Omental fat pad (tissue), 4 donors: ENCODE results near the gene COX10. TPM values are rescaled to one million over a fixed set of nuclear protein-coding genes. Genes with fewer than 3 reads are reported as not detected.

Source experiments
- ATAC-seq: fragments of 150-250 bp; one replicate; pipeline ENCODE4 v1.9.1; 2016; ENCODE audit warnings: mild to moderate bottlenecking, moderate library complexity; ENCODE audit not compliant: low FRiP score
- DNase-seq: peaks from one replicate; pipeline ENCODE4 v3.0.0-alpha.2; 2019; ENCODE audit warnings: low spot score
- total RNA-seq, 4 donors: library from RNA; depleted of rRNA; stranded (reverse); fragments of >200 nt; gene quantifications; one replicate each; pipeline ENCODE4 v1.1.0, GENCODE V29; 2016
- TF ChIP-seq, protein P1 (sequence below), 3 donors: fragments of 450-650 bp; IDR thresholded peaks; one replicate each; pipeline ENCODE4 v1.5.1; 2016 to 2017; ENCODE audit warnings: antibody characterized with exemption in 3 of 3, mild to moderate bottlenecking in 3 of 3, moderate library complexity in 2 of 3

The COX10 gene
- total RNA-seq, 4 donors from 2014 or later: 15.4 to 28.8 (median 24.8) TPM

DNA sequence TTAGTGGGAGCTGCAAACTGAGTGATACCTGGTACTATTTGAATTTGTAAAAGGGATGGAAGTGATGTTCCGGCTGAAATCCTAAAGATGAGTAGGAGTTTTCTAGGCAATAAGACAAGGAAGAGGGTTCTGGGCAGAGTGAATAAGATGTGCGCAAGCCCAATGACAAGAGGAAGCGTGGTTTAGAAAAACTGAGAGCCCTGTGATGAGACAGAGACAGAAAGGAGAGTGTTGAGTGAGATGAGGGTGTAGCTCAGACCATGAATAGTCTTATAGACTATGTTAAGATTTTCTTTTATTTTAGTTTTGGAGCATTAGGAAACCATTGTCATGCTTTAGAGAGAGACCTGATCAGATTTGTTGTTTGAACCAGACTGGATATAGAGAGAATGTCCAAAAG is 50.2 kb downstream of the COX10 start:
- DNase-seq (no peak), ATAC-seq (no peak)
- TF ChIP-seq, protein P1, sequence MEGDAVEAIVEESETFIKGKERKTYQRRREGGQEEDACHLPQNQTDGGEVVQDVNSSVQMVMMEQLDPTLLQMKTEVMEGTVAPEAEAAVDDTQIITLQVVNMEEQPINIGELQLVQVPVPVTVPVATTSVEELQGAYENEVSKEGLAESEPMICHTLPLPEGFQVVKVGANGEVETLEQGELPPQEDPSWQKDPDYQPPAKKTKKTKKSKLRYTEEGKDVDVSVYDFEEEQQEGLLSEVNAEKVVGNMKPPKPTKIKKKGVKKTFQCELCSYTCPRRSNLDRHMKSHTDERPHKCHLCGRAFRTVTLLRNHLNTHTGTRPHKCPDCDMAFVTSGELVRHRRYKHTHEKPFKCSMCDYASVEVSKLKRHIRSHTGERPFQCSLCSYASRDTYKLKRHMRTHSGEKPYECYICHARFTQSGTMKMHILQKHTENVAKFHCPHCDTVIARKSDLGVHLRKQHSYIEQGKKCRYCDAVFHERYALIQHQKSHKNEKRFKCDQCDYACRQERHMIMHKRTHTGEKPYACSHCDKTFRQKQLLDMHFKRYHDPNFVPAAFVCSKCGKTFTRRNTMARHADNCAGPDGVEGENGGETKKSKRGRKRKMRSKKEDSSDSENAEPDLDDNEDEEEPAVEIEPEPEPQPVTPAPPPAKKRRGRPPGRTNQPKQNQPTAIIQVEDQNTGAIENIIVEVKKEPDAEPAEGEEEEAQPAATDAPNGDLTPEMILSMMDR (IDR thresholded peaks at IDR 0.05): no peak

DNA sequence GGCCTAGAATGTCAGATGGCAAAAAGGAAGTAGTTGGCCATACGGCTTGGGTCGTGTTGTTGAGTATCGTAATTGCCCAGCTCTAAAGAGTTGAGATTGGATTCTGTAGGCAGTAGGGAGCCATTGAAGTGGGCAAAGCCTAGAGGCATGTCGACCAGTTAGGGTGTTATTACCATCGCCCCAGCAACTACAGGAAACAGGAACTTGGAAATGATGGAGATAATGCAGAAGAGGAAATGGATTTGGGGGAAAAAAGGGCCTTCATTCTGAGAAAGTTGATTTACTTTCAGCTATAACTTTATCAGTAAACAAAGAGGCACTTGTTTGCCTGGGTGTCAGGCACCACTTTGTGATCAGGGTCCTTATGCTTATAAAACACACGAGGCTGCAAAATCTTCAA is 52.6 kb downstream of the COX10 start:
- TF ChIP-seq, protein P1 (IDR thresholded peaks at IDR 0.05): no peak
- no peak for ATAC-seq
- no peak for DNase-seq

DNA sequence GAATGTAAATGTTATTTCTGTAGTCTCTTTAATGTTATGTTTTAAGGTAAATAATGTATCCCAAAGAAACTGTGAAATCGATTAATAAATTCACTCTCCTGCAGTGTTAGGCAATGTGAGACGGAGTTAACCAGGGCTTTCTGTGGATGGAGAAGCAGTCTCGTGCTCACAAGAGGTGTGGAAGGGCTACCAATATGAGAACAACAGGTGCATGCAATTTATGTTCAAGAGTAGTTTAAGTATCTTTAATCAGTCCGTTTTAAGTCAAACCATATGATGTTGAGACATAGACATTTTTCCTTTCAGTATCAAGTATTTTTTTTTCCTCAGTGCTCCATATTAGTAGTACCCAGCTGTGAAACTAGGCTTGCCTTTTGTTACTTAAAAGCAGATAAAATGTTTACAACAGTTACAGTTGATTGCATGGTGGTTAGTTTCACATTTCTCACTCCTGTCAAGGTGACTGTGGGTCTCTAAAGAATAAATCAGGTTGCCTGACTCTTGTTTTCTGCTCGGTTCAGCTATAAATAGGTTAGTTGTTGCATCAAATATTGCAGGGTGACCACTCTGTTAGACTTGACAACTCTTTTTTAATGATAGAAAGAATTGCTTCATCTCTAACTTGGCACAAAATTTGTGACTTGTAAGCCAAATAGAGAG is 54.4 kb downstream of the COX10 start:
- ATAC-seq (no peak), DNase-seq (no peak)
- TF ChIP-seq, protein P1 (IDR thresholded peaks at IDR 0.05): no peak

DNA sequence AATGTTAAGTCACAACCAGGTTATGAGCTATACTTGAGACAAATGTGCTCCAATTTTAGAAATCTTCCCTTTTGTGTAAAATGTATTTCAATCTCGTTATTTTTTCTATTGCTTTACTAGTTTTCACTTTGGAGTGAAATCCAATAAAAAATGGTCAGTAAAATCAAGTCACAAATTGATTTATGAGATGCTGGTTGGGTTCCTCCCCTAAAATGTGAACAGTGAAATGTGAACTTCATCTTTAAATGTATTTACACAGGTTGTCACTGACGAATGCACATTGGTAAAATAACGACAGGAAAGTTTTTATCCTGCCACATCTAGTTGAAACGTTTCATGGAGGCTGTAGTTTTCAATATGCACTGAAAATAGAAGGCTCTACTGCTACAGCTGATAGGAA is 55.5 kb downstream of the COX10 start:
- TF ChIP-seq, protein P1 (IDR thresholded peaks at IDR 0.05): no peak
- DNase-seq (no peak), ATAC-seq (no peak)

DNA sequence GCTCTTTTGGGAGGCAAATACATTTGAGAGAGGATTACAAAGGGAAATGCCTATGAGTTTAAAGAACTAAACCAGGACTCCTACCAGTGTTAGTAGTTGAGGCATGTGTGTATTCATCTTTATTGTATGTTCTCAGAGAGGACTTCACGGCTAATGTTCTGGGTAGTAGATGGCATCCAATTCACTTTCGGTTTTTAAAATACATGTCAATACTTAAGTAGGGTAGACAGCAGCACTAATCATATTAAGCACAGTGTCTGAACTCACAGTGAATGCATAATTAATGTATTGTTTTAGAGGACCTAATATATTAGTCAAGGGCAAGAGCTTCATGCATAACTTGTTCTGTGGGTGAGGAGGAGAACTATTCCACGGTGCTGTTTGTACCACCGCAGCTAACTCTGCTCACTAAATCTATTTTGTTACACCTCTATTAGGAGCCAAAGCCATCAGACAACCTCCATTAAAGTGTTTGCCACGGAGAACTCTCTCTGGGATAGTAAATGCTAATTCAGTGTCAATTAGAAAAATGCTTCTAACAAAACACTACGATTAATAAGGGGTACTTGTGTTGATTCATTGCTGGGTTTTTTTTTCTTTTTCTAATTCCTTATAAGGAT is 56.3 kb downstream of the COX10 start:
- TF ChIP-seq, protein P1 (IDR thresholded peaks at IDR 0.05): no peak
- ATAC-seq: no peak

DNA sequence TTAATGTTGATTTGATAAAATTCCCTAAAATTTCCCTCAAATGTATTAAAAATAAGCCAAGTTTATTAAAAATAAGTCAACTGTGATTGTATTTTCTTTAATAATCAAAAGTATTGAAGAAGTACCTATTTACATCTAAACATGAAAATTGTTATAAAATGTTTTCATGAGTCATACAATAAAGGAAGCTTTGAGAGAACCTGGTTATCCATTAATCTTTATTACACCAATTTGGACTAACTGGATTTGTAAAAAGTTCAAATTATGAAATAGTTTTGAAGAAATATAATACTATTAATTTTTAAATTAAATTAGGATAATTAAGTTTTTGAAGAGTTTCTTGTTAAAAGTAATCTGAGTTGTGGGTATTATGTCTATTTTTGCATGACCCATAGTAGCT is 63.8 kb downstream of the COX10 start:
- TF ChIP-seq, protein P1 (IDR thresholded peaks at IDR 0.05): no peak
- DNase-seq (no peak), ATAC-seq (no peak)

More for the DNA sequence above, 56.3 kb downstream of the COX10 start:
- no peak for DNase-seq

DNA sequence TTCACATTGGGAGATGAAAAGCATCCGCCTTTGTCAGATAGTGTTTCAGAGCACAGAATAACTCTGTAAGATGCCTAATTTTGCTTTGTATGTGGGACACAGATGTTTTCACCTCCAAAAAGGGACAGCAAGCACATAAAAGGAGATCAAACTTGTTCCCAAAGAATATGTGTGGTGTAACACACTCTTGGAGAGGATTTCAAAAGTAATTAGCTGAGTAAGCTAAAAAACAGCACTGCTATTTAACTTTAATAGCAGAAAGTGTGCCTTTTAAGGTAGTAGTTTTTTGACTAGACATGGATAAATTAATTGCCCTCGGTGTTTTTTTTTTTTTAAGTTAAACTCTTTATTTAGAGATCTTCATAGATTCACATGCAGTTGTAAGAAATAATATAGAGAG is 65.2 kb downstream of the COX10 start:
- DNase-seq (no peak), ATAC-seq (no peak)
- TF ChIP-seq, protein P1 (IDR thresholded peaks at IDR 0.05): no peak
